AG04449 (cell line): ENCODE results near the gene GPHA2.
"Not testable (repeated sequence)": the region's sequence is repeated elsewhere in the genome, so short reads cannot be mapped to it uniquely, and the experiment has no call there.

Experiments used
- CTCF ChIA-PET: fragments of 350-600 bp; formaldehyde crosslinking; extraction: SDS; loops from one replicate; lab custom pipeline; 2021; ENCODE audit warnings: antibody characterized with exemption; lab: Yijun Ruan, JAX
- POLR2A ChIA-PET: fragments of 400-600, 350-600 bp; formaldehyde crosslinking; extraction: SDS; loops from one replicate; lab custom pipeline; 2020; ENCODE audit warnings: antibody characterized with exemption, inconsistent platforms; lab: Yijun Ruan, JAX
- DNase-seq: peaks from one replicate; pipeline ENCODE4 v3.0.0-alpha.2; 2010; ENCODE audit warnings: low read depth, low spot score
- H3K4me3 ChIP-seq: 2 replicates; pipeline ENCODE4 v1.5.1; 2011; ENCODE audit warnings: low read depth, mild to moderate bottlenecking, control low read depth, low read length
- TF ChIP-seq, protein P1 (sequence below): IDR thresholded peaks from one replicate; pipeline ENCODE4 v1.5.1; 2011; ENCODE audit warnings: mild to moderate bottlenecking, moderate library complexity, low read length, control low read depth, inconsistent platforms; ENCODE audit not compliant: insufficient read depth; ENCODE audit errors: missing control alignments

The GPHA2 gene, protein sequence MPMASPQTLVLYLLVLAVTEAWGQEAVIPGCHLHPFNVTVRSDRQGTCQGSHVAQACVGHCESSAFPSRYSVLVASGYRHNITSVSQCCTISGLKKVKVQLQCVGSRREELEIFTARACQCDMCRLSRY

DNA sequence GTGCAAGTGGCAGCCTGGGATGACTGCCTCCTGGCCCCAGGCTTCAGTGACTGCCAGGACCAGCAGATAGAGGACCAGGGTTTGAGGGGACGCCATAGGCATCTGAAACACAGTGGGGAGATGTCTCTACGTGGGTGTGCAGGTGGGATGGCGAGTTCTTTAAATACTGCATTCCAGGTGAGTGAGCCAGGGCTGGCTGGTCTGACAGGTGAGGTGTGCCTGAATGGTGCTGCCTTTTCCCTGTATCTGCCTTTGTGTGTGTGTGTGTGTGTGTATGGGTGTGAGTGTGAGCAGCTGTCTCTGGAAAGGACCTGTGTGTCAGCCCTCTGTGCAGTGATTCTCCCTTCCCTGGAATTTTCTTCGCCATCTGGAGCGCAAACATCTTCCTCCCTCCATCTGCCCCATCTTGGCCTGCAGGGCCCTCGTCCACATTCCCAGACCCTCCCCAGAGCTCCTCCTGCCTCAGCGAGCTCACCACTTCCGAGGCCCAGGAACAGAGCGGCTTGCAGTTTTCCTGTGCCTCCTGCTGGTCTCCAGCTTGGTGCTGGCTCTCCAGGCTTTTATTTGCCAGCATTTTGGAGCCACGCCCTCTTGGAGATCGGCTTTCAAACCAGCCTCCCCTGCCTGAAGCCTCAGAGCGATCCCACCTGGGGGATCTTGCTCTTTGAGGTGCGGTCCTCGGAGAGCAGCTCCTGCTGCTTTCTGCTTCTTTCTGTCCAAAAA lies at the start of gene GPHA2:
Gene GPHA2, minus strand, starts transcription at position 535 of the 723 bp plus-strand sequence. Its CDS starts 433 bp downstream, at position 102.
- H3K4me3 ChIP-seq = no peak within 1 kb of the TSS
- TF ChIP-seq, protein P1, sequence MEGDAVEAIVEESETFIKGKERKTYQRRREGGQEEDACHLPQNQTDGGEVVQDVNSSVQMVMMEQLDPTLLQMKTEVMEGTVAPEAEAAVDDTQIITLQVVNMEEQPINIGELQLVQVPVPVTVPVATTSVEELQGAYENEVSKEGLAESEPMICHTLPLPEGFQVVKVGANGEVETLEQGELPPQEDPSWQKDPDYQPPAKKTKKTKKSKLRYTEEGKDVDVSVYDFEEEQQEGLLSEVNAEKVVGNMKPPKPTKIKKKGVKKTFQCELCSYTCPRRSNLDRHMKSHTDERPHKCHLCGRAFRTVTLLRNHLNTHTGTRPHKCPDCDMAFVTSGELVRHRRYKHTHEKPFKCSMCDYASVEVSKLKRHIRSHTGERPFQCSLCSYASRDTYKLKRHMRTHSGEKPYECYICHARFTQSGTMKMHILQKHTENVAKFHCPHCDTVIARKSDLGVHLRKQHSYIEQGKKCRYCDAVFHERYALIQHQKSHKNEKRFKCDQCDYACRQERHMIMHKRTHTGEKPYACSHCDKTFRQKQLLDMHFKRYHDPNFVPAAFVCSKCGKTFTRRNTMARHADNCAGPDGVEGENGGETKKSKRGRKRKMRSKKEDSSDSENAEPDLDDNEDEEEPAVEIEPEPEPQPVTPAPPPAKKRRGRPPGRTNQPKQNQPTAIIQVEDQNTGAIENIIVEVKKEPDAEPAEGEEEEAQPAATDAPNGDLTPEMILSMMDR = peak; percentile 13
- CTCF ChIA-PET = interaction anchor here (0.7 to 1.7 kb wide), 7 partner anchors 9 to 88 kb away, joined by 3 to 7 read pairs (median 3); partner anchors contain the start of gene BATF2
- DNase-seq = no peak
- POLR2A ChIA-PET = interaction anchor here (0.9 to 1.8 kb wide), 5 partner anchors 8 to 105 kb away, joined by 3 to 8 read pairs (median 4); partner anchors contain the start of genes ATG2A, PPP2R5B and SAC3D1

DNA sequence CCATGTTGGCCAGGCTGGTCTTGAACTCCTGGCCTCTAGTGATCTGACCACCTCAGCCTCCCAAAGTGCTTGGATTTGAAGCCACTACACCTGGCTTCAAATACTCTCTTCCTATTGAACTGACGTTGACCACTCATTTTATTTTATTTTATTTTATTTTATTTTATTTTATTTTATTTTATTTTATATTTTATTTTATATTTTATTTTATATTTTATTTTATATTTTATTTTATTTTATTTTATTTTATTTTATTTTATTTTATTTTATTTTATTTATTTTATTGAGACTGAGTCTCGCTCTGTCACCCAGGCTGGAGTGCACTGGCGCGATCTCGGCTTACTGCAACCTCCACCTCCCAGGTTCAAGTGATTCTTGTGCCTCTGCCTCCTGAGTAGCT lies 47.6 kb upstream of the GPHA2 start:
- DNase-seq, CTCF ChIA-PET, H3K4me3 ChIP-seq, POLR2A ChIA-PET: not testable (repeated sequence)

DNA sequence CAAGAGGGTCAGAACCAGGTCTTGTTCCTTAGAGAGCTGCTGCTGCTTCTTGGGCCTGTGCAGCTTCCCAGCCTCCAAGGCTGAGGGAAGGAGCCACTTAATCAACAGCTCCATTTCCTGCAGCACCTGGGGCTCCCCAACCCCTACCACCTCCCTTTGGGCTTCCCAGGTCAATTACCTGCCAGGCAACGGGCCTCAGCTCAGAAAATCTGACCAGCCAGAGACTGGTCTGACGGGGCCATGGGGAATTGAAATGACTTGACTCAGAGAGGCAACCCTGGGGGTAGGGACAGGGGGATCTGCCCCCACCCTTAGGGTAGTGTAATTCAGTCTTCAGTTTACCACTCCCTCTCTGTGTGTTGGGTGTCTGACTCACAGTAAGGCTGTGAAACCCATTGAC lies 41.0 kb upstream of the GPHA2 start:
- TF ChIP-seq, protein P1 = no peak
- CTCF ChIA-PET = interaction anchor here (1.4 kb wide), 1 partner anchor 38 kb away, joined by 3 read pairs; no protein-coding TSS in a partner anchor
- DNase-seq = no peak
- POLR2A ChIA-PET = no interaction called here
- no peak overlapping the region for H3K4me3 ChIP-seq

DNA sequence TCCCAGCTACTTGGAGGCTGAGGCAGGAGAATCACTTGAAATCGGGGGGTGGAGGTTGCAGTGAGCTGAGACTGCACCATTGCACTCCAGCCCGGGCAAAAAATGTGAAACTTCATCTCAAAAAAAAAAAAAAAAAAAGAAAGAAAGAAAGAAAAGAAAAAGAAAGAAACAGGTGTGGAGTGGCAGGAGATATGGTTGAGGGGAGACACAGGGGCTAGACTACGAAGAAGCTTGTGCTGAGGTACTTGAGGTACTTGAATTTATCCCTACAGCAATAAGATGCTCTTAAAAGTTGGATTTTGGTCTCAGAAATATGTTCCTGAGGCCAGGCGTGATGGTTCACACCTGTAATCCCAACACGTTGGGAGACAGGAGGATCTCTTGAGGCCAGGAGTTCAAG lies 38.4 kb upstream of the GPHA2 start:
- H3K4me3 ChIP-seq = no peak overlapping the region
- ChIA-PET POLR2A (no interaction called here), CTCF (interaction anchor here (0.9 kb wide), 1 partner anchor 13 kb away, joined by 3 read pairs; no protein-coding TSS in a partner anchor)
- TF ChIP-seq, protein P1 = no peak
- DNase-seq = no peak

DNA sequence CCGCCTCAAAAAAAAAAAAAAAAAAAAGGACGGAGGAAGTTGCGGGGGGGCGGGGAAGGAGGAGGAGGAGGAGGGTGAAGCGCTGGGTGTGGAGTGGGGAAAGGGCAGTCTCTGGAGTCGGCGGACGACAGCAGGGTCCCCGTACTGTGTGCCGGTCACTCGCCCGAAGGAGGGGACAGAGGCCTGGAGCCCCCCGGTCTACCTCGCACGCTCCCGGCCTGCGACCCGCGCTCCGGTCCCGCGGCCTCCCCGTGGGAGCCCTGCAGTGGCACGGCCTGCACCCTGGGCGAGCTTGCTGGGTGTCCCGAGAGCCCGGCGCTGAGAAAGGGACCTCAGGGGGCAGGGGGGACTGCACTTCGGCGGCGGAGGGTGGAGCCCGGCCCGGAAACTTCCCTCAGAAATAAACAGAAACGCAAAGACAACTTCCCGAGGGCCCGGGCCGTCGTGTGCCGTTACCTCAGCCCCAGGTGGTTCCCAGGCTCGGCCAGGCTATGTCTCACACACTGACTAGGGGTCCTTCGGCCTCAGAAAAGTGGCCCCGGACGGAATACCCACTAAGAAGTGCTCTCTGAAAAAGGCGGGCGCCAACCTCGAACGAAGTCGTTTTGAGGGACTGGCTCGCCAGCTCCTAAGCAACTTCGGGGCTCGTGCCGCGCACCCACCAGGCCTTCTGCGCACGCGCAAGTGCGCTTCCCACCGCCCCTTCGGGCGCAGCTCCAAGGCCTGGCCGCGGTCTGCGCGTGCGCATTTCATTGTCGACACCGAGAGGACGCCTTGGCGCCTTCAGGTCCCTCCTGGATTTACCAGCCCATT lies 35.9 kb upstream of the GPHA2 start, which contains the start of gene MAJIN:
Gene MAJIN, minus strand, starts transcription at position 688 of the 813 bp plus-strand sequence. CDS start 12,703 bp downstream, outside the sequence.
- TF ChIP-seq, protein P1 = no peak
- H3K4me3 ChIP-seq = peak within 1 kb of the TSS; percentile 46
- ChIA-PET CTCF (no interaction called here), POLR2A (no interaction called here)
- DNase-seq = no peak

DNA sequence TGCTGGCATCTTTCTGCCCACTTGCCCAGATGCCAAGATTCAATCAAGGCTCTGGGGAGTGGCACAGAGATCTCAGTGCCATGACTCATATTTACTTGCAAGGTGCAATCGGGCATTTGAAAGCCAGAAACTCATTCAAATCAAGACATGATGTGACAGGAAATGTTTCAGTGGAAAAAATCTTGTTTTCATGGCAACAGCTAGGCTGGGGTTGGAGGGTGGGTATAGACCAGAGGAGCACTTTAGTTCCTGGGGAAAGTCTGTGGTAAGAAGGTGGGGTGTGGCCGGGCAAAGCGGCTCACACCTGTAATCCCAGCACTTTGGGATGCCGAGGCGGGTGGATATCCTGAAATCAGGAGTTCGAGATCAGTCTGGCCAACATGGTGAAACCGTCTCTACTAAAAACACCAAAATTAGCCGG lies 35.0 kb upstream of the GPHA2 start:
- no peak overlapping the region for H3K4me3 ChIP-seq
- DNase-seq = no peak
- ChIA-PET POLR2A (no interaction called here), CTCF (no interaction called here)
- TF ChIP-seq, protein P1 = no peak
